CD4-positive, alpha-beta T cell (primary cell): ENCODE measurements around the gene SLC25A53. TPM values are rescaled to one million over a fixed set of nuclear protein-coding genes. Genes with fewer than 3 reads are reported as not detected.

Experiments used
- ATAC-seq: fragments of 200-7000 bp; cut with Tn5 transposase; one replicate; pipeline ENCODE4 v1.10.0; 2022; ENCODE audit warnings: mild to moderate bottlenecking; ENCODE audit not compliant: poor library complexity
- CTCF ChIA-PET: fragments of 350-600 bp; sonication (Branson Sonifier 250); formaldehyde crosslinking; loops from one replicate; lab custom pipeline; 2021; ENCODE audit warnings: antibody characterized with exemption, inconsistent platforms; lab: Charles Lee
- POLR2A ChIA-PET: fragments of 350-600 bp; sonication (Branson Sonifier 250); formaldehyde crosslinking; loops from one replicate; lab custom pipeline; 2021; ENCODE audit warnings: antibody characterized with exemption, inconsistent platforms; lab: Charles Lee
- DNase-seq, 14 experiments: peaks; one replicate each; pipeline ENCODE4 v3.0.0-alpha.2; 2013 to 2020; ENCODE audit warnings: mixed read lengths in 2 of 14
- H3K27ac ChIP-seq, 2 donors: one replicate each; pipeline versions ENCODE4 v1.5.1 to v1.7.0; 2013; ENCODE audit warnings: low read length in 2 of 2, low read depth in 1 of 2, mild to moderate bottlenecking in 1 of 2
- H3K27me3 ChIP-seq, 2 experiments: 1 replicate in 1 of 2; 2 replicates in 1 of 2; pipeline versions ENCODE4 v1.6.1 to v1.7.0; 2013; ENCODE audit warnings: low read length in 2 of 2, control low read depth in 1 of 2, mild to moderate bottlenecking in 1 of 2, moderate library complexity in 1 of 2; ENCODE audit not compliant: insufficient read depth in 2 of 2, control insufficient read depth in 1 of 2
- H3K36me3 ChIP-seq: one replicate; pipeline ENCODE4 v1.6.1; 2013; ENCODE audit warnings: low read length, control low read depth; ENCODE audit not compliant: insufficient read depth
- H3K4me1 ChIP-seq: one replicate; pipeline ENCODE4 v1.6.1; 2013; ENCODE audit warnings: low read length, control low read depth; ENCODE audit not compliant: insufficient read depth
- H3K4me3 ChIP-seq: one replicate; pipeline ENCODE4 v1.5.1; 2013; ENCODE audit warnings: mild to moderate bottlenecking, low read length, moderate library complexity
- H3K9me3 ChIP-seq, 2 experiments: 1 replicate in 1 of 2; 2 replicates in 1 of 2; pipeline versions ENCODE4 v1.6.1 to v1.7.0; 2013; ENCODE audit warnings: low read length in 2 of 2, mild to moderate bottlenecking in 2 of 2, control low read depth in 1 of 2, moderate library complexity in 1 of 2; ENCODE audit not compliant: control insufficient read depth in 1 of 2, insufficient read depth in 1 of 2
- H3K27ac Mint-ChIP-seq: one replicate; pipeline ENCODE4 v1.8.0; 2020; ENCODE audit warnings: mixed read lengths
- H3K27me3 Mint-ChIP-seq: one replicate; pipeline ENCODE4 v1.8.0; 2021; ENCODE audit warnings: mixed read lengths
- H3K36me3 Mint-ChIP-seq: one replicate; pipeline ENCODE4 v1.8.0; 2021; ENCODE audit warnings: low read depth, mixed read lengths
- H3K4me1 Mint-ChIP-seq: one replicate; pipeline ENCODE4 v1.8.0; 2021; ENCODE audit warnings: low read depth, mixed read lengths
- H3K4me3 Mint-ChIP-seq: one replicate; pipeline ENCODE4 v1.8.0; 2020; ENCODE audit warnings: mild to moderate bottlenecking, mixed read lengths
- H3K9me3 Mint-ChIP-seq: one replicate; pipeline ENCODE4 v1.8.0; 2020; ENCODE audit warnings: mixed read lengths
- CTCF ChIP-seq: fragments of 200-600 bp; IDR thresholded peaks from one replicate; pipeline ENCODE4 v1.8.0; 2022; ENCODE audit warnings: antibody characterized with exemption, mild to moderate bottlenecking
- intact Hi-C, 2 experiments: fragments of 100-400 bp; cut with DNase I in 1 of 2; cut with micrococcal nuclease in 1 of 2; formaldehyde crosslinking; loops; one replicate each; pipeline versions ENCODE4 v1.15.1 to v1.9.0; 2023 to 2025; cut with DNase I, micrococcal nuclease
- total RNA-seq, 174 experiments: library from RNA in 2 of 174; stranded (reverse) in 2 of 174; gene quantifications; one replicate each; pipeline ENCODE4 v1.2.3 and lab custom pipeline; 2021 to 2026

The SLC25A53 gene
- total RNA-seq, 2 experiments from 2014 or later: 5.1 TPM

- intact Hi-C loops: loop anchor here in 1 of 2 experiments (10.0 kb wide), 1 partner anchor 729 kb away; no protein-coding TSS in a partner anchor
- H3K4me1 Mint-ChIP-seq: no peaks in the 10 kb centered on the region
- no peak for ATAC-seq
Observed at GRCh38 chrX:104195489-104196084, 38.8 kb upstream of the SLC25A53 start.

GRCh38 chrX:104195013-104195412, 38.2 kb upstream of the SLC25A53 start:
- Mint-ChIP-seq H3K36me3 (peaks cover 21% of the 10 kb centered on the region), H3K9me3 (no peaks in the 10 kb centered on the region), H3K4me1 (no peaks in the 10 kb centered on the region), H3K4me3 (no peak overlapping the region), H3K27me3 (no peaks in the 10 kb centered on the region), H3K27ac (peak overlapping the region; percentile 6)
- CTCF ChIA-PET: interaction anchor here (0.8 to 1.7 kb wide), 8 partner anchors 10 to 58 kb away, joined by 3 to 5 read pairs (median 4); partner anchors contain the start of gene FAM199X
- POLR2A ChIA-PET: interaction anchor here (1.3 kb wide), 1 partner anchor 82 kb away, joined by 3 read pairs; no protein-coding TSS in a partner anchor
- Histone ChIP-seq H3K4me3 (no peak overlapping the region), H3K9me3 (no peaks in the 10 kb centered on the region), H3K27ac (no peak overlapping the region), H3K4me1 (no peaks in the 10 kb centered on the region), H3K36me3 (peaks cover 18% of the 10 kb centered on the region), H3K27me3 (no peaks in the 10 kb centered on the region)
- ATAC-seq (no peak), DNase-seq (no peak)
- intact Hi-C loops: loop anchor here in 1 of 2 experiments (10.0 kb wide), 1 partner anchor 730 kb away; no protein-coding TSS in a partner anchor
- TF ChIP-seq CTCF: no peak

More at GRCh38 chrX:104195489-104196084, 38.8 kb upstream of the SLC25A53 start:
- H3K9me3 Mint-ChIP-seq: no peaks in the 10 kb centered on the region
- no peaks in the 10 kb centered on the region for H3K4me1 ChIP-seq
- H3K27ac Mint-ChIP-seq: no peak overlapping the region
- peaks cover 15% of the 10 kb centered on the region for H3K36me3 Mint-ChIP-seq
- no peaks in the 10 kb centered on the region for H3K27me3 Mint-ChIP-seq
- TF ChIP-seq CTCF: peak; percentile 62
- peaks cover 12% of the 10 kb centered on the region for H3K36me3 ChIP-seq
- no peaks in the 10 kb centered on the region for H3K27me3 ChIP-seq
- no peak overlapping the region for H3K27ac ChIP-seq
- DNase-seq: peak in 3 of 14 experiments; percentile 34 to 53 (median 52)
- ChIA-PET POLR2A (interaction anchor here (1.3 kb wide), 1 partner anchor 82 kb away, joined by 3 read pairs; no protein-coding TSS in a partner anchor), CTCF (interaction anchor here (0.8 to 1.7 kb wide), 8 partner anchors 9 to 58 kb away, joined by 3 to 5 read pairs (median 4); partner anchors contain the start of gene FAM199X)
- H3K9me3 ChIP-seq: no peaks in the 10 kb centered on the region
- no peak overlapping the region for H3K4me3 ChIP-seq
- no peak overlapping the region for H3K4me3 Mint-ChIP-seq

- H3K4me1 Mint-ChIP-seq: no peaks in the 10 kb centered on the region
- H3K9me3 Mint-ChIP-seq: no peaks in the 10 kb centered on the region
- Histone ChIP-seq H3K4me3 (no peak overlapping the region), H3K27ac (no peak overlapping the region), H3K36me3 (peaks cover 32% of the 10 kb centered on the region), H3K9me3 (no peaks in the 10 kb centered on the region), H3K27me3 (no peaks in the 10 kb centered on the region), H3K4me1 (no peaks in the 10 kb centered on the region)
- no peak overlapping the region for H3K4me3 Mint-ChIP-seq
- ChIA-PET CTCF (no interaction called here), POLR2A (no interaction called here)
- no peaks in the 10 kb centered on the region for H3K27me3 Mint-ChIP-seq
- TF ChIP-seq CTCF: no peak
- H3K36me3 Mint-ChIP-seq: peaks cover 27% of the 10 kb centered on the region
- H3K27ac Mint-ChIP-seq: no peak overlapping the region
- ATAC-seq: no peak
- intact Hi-C loops: loop anchor here in 1 of 2 experiments (10.0 kb wide), 1 partner anchor 731 kb away; no protein-coding TSS in a partner anchor
- no peak for DNase-seq
Observed at GRCh38 chrX:104193485-104193884, 36.7 kb upstream of the SLC25A53 start.
